GM06990 (cell line): ENCODE data around the gene CRTC3.
"Not testable (repeated sequence)": the region's sequence is repeated elsewhere in the genome, so short reads cannot be mapped to it uniquely, and the experiment has no call there.

Experiments
- DNase-seq: peaks from one replicate; pipeline ENCODE4 v3.0.0-alpha.2; 2011; ENCODE audit not compliant: insufficient read length; ENCODE audit errors: extremely low read depth
- H3K27me3 ChIP-seq: replicated peaks from 2 replicates; pipeline ENCODE4 v1.6.0; 2011; ENCODE audit warnings: low read length; ENCODE audit not compliant: control insufficient read depth, insufficient read depth
- H3K36me3 ChIP-seq: 2 replicates; pipeline ENCODE4 v1.5.1; 2011; ENCODE audit warnings: low read length; ENCODE audit not compliant: control insufficient read depth, insufficient read depth
- H3K4me3 ChIP-seq: replicated peaks from 2 replicates; pipeline ENCODE4 v1.5.1; 2011; ENCODE audit warnings: low read depth, mild to moderate bottlenecking, control low read depth, low read length
- CTCF ChIP-seq: IDR thresholded peaks from 2 replicates; pipeline ENCODE4 v1.5.1; 2011; ENCODE audit warnings: low read length, control low read depth, mild to moderate bottlenecking, inconsistent platforms; ENCODE audit not compliant: insufficient read depth, poor library complexity, severe bottlenecking

The CRTC3 gene

GRCh38 chr15:90497376-90497775 is 32.3 kb upstream of the CRTC3 start:
- TF ChIP-seq CTCF: no peak
- no peaks in the 10 kb centered on the region for H3K27me3 ChIP-seq
- no peak overlapping the region for H3K4me3 ChIP-seq
- DNase-seq: no peak
- peaks cover 18% of the 10 kb centered on the region for H3K36me3 ChIP-seq

DNA sequence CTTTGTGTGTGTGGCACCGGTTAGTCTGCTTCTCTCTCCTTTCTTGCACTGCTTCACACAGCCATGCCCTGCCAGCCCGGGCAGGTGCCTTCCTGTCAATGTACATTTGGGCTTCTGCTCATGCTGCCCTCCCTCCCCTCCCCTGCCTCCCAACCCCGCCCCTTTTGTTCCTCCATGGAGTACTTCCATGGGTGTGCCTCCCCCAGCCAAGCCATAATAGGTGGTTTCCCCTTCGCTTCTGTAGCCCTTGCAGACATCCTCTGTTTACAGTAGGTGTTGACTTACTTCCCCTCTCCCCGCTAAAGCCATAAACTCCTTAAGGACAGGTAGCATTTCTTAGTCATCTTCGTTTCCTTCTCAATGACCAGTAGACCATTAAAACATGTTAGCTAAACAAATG is 31.8 kb upstream of the CRTC3 start:
- Histone ChIP-seq H3K36me3 (peaks cover 18% of the 10 kb centered on the region), H3K27me3 (no peaks in the 10 kb centered on the region), H3K4me3 (no peak overlapping the region)
- TF ChIP-seq CTCF: no peak
- no peak for DNase-seq

DNA sequence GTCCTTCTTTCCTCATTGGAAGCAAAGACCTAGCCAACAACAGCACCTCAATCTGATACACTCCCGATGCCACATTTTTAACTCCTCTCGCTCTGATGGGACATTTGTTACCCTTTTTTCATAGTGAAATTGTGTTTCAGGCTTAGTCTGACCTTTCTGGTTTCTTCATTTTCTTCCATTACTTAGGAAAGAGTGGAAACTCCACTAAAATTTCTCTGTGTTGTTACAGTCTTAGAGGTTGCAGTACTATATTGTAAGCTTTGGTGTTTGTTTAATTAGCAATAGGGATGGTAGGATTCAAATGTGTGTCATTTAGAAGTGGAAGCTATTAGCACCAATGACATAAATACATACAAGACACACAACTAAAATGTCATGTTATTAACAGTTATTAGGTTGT is 29.6 kb upstream of the CRTC3 start:
- TF ChIP-seq CTCF: no peak
- Histone ChIP-seq H3K27me3 (no peaks in the 10 kb centered on the region), H3K36me3 (peaks cover 12% of the 10 kb centered on the region), H3K4me3 (no peak overlapping the region)
- DNase-seq: no peak

- no peak for DNase-seq
- Histone ChIP-seq H3K4me3 (no peak overlapping the region), H3K27me3 (no peaks in the 10 kb centered on the region), H3K36me3 (peaks cover 11% of the 10 kb centered on the region)
- TF ChIP-seq CTCF: no peak
These were observed 27.8 kb upstream of the CRTC3 start for GRCh38 chr15:90501898-90502297.

DNA sequence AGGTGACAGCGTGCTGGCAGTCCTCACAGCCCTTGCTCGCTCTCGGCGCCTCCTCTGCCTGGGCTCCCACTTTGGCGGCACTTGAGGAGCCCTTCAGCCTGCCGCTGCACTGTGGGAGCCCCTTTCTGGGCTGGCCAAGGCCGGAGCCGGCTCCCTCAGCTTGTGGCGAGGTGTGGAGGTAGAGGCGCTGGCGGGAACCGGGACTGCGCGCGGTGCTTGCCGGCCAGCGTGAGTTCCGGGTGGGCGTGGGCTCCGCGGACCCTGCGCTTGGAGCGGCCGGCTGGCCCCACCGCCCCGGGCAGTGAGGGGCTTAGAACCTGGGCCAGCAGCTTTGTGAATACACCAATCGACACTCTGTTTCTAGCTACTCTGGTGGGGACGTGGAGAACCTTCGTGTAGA is 18.9 kb upstream of the CRTC3 start:
- H3K4me3 ChIP-seq, H3K27me3 ChIP-seq, H3K36me3 ChIP-seq, DNase-seq: not testable (repeated sequence)

GRCh38 chr15:90511211-90511618 is 18.5 kb upstream of the CRTC3 start:
- H3K36me3 ChIP-seq, H3K27me3 ChIP-seq: not testable (repeated sequence)

GRCh38 chr15:90512276-90512675 is 17.4 kb upstream of the CRTC3 start:
- no peak for TF ChIP-seq CTCF
- Histone ChIP-seq H3K36me3 (no peaks in the 10 kb centered on the region), H3K4me3 (no peak overlapping the region), H3K27me3 (no peaks in the 10 kb centered on the region)
- DNase-seq: no peak

More at GRCh38 chr15:90511211-90511618, 18.5 kb upstream of the CRTC3 start:
- DNase-seq, H3K4me3 ChIP-seq: not testable (repeated sequence)
